HG02884 (cell line): ENCODE data around the gene CHST8.

ENCODE experiments used
- ATAC-seq: cut with Tn5 transposase; IDR thresholded peaks from one replicate; pipeline ENCODE4 v1.9.1; 2021; ENCODE audit warnings: mild to moderate bottlenecking, moderate library complexity; ENCODE audit not compliant: unreplicated experiment

The CHST8 gene

GRCh38 chr19:33713194-33713593 lies 91.4 kb downstream of the CHST8 start:
- no peak for ATAC-seq

DNA sequence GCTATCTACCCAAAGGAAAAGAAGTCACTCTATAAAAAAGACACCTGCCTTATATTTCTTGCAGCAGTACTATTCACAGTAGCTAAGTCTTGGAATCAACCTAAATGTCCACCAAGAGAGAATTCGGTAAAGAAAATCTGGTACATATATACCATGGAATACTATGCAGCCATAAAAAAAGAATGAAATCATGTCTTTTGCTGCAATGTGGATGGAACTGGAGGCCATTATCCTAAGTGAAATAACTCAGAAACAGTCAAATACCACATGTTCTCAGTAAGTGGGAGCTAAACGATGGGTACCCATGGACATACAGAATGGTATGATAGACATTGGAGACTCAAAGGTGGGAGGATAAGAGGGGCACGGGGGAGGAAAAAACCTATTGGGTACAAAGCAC lies 92.4 kb downstream of the CHST8 start:
- no peak for ATAC-seq

DNA sequence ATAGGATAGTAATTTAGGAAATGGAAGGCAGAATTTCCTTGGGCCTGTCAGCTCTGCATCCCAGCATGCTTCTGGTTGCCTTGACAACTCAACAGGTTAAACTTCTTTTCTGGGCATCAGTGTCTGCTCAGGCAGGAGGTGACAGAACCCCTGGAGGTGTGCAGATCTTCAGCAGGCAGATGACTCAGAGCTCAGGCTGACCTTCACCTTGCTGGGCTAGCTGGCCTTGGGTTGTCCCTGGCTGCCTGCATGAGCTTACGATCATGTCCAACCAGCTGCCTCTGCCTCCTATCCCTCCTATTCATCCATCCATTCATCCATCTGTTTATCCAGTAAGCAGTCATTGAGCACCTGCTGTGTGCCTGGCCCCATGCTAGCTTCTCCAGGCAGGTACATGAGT lies 93.7 kb downstream of the CHST8 start:
- no peak for ATAC-seq

GRCh38 chr19:33717878-33718277 lies 96.1 kb downstream of the CHST8 start:
- ATAC-seq = no peak

DNA sequence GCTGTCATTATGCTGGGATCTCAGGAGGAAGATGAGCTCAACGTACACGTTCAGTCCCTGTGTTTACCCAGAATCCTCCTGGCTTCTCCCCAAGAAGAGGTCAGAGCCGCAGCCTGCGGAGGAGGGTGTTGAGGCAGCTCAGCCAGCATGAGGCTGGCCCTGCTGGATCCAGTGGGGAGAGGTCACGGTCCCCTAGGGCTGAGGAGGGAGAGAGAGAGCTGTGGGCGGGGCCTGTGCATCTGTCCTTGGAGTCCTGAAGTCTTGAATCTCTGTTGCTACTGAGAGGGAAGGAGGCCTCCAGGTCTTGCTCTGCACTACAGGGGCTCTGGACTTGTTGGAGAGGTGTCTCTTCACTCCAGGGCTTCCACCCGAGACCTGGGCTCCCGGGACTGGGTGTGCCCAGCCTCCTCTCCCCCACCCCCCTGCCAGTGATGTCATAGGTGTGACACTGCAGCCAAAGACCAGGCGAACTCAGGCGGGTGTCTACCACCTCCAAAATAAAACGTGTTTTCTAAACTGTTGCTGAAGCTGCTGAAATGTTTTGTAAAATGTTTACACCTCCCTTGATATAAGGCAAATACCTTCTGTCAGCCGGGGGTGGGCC lies 97.0 kb downstream of the CHST8 start:
- no peak for ATAC-seq

GRCh38 chr19:33719366-33720154 lies 97.8 kb downstream of the CHST8 start:
- ATAC-seq = no peak

GRCh38 chr19:33720155-33720493 lies 98.4 kb downstream of the CHST8 start:
- ATAC-seq = no peak

GRCh38 chr19:33720691-33721682 lies 99.2 kb downstream of the CHST8 start:
- ATAC-seq = no peak

- ATAC-seq = no peak
These were observed 100.1 kb downstream of the CHST8 start for GRCh38 chr19:33721735-33722297.

GRCh38 chr19:33722456-33723239 lies 100.9 kb downstream of the CHST8 start:
- no peak for ATAC-seq

GRCh38 chr19:33723512-33723911 lies 101.8 kb downstream of the CHST8 start:
- no peak for ATAC-seq

DNA sequence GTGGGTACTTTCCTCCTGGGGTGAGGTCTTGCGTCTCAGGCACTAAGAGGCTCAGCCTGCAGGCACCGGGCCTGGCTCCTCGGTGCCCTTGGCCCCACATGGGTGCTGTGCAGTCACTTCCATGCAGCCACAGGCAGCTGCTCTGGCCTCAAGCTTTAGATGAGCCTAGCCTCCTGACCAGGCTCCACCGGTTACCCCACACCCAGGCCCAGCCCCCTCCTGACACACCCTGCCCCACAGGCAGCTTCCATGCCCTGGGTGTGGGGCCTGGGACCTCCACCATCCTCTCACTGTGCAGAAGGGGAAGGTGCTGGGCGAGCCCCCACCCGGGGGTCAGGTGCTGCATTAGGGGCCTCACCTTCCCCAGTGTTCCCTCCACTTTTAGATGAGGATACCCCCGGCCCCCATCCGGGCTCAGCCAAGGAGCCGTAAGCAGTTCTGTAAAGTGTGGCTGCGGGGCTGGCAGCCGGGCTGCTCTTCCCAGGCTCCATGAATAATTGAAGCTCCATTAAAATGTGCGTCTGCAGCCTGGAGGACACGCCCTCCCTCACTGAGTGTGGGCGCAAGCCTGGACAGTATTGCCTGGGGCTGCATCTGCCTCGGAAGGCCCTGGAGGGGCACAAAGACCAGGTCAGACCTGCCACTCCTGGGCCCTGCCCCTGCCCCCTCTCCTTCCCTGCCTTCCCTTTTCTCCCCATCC lies 102.4 kb downstream of the CHST8 start:
- no peak for ATAC-seq

DNA sequence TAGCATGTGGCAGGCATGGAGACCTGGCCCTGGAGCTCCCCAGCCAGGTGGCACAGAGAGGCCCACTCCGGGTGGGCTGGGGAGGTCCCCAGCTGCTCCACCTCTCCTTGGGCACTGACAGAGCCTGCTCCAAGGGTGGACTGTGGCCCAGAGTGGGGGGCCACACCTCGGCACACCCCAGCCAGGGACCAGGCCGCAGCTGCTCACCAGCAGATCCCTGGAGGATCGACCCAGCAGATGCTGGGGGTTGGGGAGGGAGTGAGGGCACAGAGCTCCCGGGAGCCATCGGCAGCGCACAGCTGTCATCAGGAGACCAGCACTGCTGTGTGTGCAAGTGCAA lies 102.9 kb downstream of the CHST8 start:
- ATAC-seq = no peak

GRCh38 chr19:33725567-33725966 lies 103.8 kb downstream of the CHST8 start:
- no peak for ATAC-seq

- ATAC-seq = no peak
These were observed 105.0 kb downstream of the CHST8 start for GRCh38 chr19:33726756-33727155.

DNA sequence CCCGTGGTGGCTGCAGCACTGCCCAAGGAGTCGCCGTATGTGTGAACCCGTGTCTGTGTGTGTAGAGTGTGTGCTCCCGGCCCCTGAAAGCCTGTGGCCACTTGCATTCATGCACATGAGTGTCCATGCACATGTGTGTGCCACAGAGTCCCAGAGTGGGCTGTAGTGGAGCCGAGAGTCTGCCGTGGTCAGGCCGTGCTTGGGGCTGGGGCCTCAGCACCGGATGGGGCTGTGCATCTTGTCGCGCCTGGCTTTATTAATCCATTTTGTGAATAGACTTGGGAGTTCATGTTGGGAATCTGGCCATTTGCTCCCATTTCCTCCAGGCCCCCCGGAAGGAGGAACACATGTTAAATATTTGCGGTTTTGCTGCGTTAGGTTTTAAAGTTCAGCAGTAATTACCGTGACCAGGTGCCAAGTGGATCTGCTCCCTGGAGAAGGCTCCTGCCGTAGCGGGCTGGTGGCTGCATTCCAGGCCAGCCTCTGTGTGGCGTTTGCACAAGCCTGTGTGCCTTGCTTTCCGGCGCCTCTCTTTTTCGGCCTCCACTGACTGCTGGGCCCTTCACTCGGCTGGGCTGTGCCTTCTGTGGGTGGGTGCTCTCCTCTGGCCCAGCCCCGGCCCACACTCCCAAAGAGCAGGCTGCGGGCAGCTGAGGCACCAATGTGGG lies 105.7 kb downstream of the CHST8 start:
- ATAC-seq = no peak

- no peak for ATAC-seq
These were observed 106.4 kb downstream of the CHST8 start for GRCh38 chr19:33728141-33728540.

- ATAC-seq = no peak
These were observed 109.3 kb downstream of the CHST8 start for GRCh38 chr19:33730858-33731607.

DNA sequence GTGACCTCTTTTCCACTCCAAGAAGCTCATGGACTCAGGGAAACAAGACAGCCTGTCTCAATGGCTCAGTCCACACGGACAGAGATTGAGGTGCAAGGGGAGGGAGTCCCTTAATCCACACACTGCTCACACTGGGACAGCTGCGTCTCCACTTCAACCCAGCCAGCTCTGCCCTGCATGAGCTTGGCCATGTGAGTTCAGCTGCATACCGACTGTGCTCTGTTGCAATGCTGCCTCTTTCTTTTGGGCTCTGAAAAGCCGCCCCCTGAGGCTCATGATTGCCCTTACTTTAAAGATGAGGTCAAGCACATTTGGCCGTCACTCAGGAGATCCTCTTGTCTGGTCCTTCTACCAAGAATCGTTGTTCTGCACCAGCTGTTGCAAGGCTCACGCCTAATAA lies 110.1 kb downstream of the CHST8 start:
- no peak for ATAC-seq
